ENCODE measurements around the gene ATP4B. TPM values are rescaled to one million over a fixed set of nuclear protein-coding genes. Genes with fewer than 3 reads are reported as not detected.

Gene ATP4B
- total and polyA plus RNA-seq, 11 donors: not detected

DNA sequence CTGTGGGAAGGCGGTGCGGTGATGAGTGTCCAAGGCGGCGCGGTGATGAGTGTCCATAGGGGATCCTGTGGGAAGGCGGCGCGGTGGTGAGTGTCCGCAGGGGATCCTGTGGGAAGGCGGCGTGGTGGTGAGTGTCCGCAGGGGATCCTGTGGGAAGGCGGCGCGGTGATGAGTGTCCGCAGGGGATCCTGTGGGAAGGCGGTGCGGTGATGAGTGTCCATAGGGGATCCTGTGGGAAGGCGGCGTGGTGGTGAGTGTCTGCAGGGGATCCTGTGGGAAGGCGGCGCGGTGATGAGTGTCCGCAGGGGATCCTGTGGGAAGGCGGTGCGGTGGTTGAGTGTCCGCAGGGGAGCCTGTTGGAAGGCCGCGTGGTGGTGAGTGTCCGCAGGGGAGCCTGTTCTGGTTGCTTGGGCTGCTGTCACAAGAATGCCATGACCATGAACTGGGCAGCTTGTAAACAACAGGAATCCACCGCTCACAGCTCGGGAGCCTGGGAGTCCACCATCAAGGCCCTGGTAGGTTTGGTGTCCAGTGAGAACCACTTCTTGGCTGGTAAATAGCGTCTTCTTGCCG is 52.0 kb downstream of the ATP4B start:
- intact Hi-C loops (cut with DNase I): no loop called here
- H3K4me1 ChIP-seq: peaks cover 0 to 7% (median 0%) of the 10 kb centered on the region in 12 donors
- H3K27me3 ChIP-seq: no peaks in the 10 kb centered on the region
- no peak overlapping the region for H3K27ac ChIP-seq
- no peak for ATAC-seq
- H3K9me3 ChIP-seq: no peaks in the 10 kb centered on the region
- no peak overlapping the region for H3K4me3 ChIP-seq
- H3K36me3 ChIP-seq: peaks cover 0 to 12% (median under 1%) of the 10 kb centered on the region in 9 donors
- TF ChIP-seq POLR2A (IDR thresholded peaks at IDR 0.05): no peak
- TF ChIP-seq, protein P1, sequence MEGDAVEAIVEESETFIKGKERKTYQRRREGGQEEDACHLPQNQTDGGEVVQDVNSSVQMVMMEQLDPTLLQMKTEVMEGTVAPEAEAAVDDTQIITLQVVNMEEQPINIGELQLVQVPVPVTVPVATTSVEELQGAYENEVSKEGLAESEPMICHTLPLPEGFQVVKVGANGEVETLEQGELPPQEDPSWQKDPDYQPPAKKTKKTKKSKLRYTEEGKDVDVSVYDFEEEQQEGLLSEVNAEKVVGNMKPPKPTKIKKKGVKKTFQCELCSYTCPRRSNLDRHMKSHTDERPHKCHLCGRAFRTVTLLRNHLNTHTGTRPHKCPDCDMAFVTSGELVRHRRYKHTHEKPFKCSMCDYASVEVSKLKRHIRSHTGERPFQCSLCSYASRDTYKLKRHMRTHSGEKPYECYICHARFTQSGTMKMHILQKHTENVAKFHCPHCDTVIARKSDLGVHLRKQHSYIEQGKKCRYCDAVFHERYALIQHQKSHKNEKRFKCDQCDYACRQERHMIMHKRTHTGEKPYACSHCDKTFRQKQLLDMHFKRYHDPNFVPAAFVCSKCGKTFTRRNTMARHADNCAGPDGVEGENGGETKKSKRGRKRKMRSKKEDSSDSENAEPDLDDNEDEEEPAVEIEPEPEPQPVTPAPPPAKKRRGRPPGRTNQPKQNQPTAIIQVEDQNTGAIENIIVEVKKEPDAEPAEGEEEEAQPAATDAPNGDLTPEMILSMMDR (IDR thresholded peaks at IDR 0.05): no peak
- 93 to 98% (median 96%) methylated on average over 32 to 34 of the region's 34 CpGs for WGBS, 4 donors
- DNase-seq: no peak

DNA sequence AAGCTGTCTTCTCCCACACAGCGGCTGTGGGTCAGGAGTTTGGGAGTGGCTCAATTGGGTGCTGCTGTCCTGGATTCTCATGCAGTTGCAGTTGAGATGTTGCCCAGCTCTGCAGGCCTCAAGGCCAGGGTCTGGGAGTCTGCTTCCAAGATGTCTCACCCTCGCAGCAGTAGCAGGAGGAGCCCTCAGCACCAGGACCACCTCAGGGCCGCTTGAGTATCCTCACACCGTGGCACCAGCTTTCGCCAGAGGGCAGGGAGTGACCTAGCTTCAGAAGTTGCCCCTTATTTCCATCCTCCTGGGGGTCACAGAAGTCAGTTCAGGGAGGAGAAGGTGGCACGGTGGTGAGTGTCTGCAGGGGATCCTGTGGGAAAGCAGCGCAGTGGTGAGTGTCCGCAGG is 52.5 kb downstream of the ATP4B start:
- Histone ChIP-seq H3K4me1 (peaks cover 0 to 7% (median 0%) of the 10 kb centered on the region in 12 donors), H3K4me3 (no peak overlapping the region), H3K9me3 (no peaks in the 10 kb centered on the region), H3K27me3 (no peaks in the 10 kb centered on the region), H3K27ac (no peak overlapping the region), H3K36me3 (peaks cover 0 to 12% (median 0%) of the 10 kb centered on the region in 9 donors)
- intact Hi-C loops (cut with DNase I): no loop called here
- DNase-seq (no peak), ATAC-seq (no peak)
- 95 to 99% (median 98%) methylated on average over 8 of the region's 8 CpGs for WGBS, 4 donors
- TF ChIP-seq POLR2A (IDR thresholded peaks at IDR 0.05): no peak
- TF ChIP-seq, protein P1 (IDR thresholded peaks at IDR 0.05): no peak

DNA sequence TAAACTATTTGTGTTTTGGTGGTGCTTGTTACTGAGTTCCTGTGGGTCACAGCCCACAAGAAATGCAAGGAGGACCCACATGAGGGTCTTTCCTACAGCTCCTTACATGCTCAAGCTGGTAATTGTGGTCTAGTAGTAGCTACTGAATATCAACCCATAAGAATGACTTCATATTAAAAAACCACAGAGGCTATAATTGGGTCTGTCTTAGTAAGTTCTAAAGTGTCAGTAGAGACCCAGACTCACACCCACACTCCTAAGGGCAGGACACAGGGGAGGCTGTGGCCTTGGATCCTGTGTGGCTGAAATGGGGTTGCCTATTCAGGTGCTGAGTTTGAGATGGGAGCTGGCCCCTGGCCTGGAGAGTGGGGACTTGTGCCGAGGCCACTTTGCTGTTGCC is 53.8 kb downstream of the ATP4B start:
- Histone ChIP-seq H3K36me3 (peaks cover 0 to 12% (median 0%) of the 10 kb centered on the region in 9 donors), H3K4me1 (peaks cover 0 to 7% (median 0%) of the 10 kb centered on the region in 12 donors), H3K9me3 (no peaks in the 10 kb centered on the region), H3K27ac (no peak overlapping the region), H3K4me3 (no peak overlapping the region), H3K27me3 (no peaks in the 10 kb centered on the region)
- DNase-seq (no peak), ATAC-seq (no peak)
- intact Hi-C loops (cut with DNase I): no loop called here
- TF ChIP-seq, protein P1 (IDR thresholded peaks at IDR 0.05): no peak
- TF ChIP-seq POLR2A (IDR thresholded peaks at IDR 0.05): no peak
- WGBS, 4 donors: 80 to 100% (median 88%) methylated on average over 1 of the region's 1 CpG; no CpG with 5 or more reads in 1 of the 4 donors

DNA sequence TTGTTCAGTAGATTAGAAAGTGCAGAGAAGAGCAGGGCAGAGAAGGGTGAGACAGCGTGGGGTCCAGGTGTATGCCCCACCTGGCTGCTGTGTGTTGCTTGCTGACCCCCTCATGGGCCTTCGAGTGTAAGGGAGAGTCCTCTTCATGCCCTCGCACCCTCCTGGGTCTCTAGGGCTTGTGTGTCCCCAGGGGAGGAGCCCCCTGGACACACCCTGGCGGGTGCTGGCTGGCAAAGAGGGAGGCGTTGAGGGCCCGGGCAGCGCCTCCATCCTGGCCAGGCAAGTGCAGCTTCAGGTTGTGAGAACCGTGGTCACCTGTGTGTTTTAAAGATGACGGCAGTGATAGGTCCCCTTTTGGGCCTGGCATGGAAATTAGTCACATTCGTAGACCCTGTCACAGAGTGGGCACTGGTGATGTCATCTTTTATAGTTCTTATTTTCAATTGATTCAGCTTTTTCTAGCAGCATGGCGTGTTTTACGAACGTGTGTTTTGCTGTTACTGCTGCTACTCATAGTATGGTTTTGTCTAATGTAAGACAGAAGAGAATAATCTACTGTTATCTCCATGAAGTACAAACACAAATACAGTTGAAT is 54.8 kb downstream of the ATP4B start:
- H3K4me3 ChIP-seq: no peak overlapping the region
- peak in 1 of 5 donors; percentile 5 for DNase-seq
- H3K4me1 ChIP-seq: peaks cover 0 to 7% (median 0%) of the 10 kb centered on the region in 12 donors
- no peaks in the 10 kb centered on the region for H3K27me3 ChIP-seq
- H3K27ac ChIP-seq: no peak overlapping the region
- peaks cover 0 to 17% (median 0%) of the 10 kb centered on the region in 9 donors for H3K36me3 ChIP-seq
- no peaks in the 10 kb centered on the region for H3K9me3 ChIP-seq
- TF ChIP-seq POLR2A (IDR thresholded peaks at IDR 0.05): no peak
- TF ChIP-seq, protein P1 (IDR thresholded peaks at IDR 0.05): no peak
- intact Hi-C loops (cut with DNase I): no loop called here
- no peak for ATAC-seq
- 90 to 95% (median 93%) methylated on average over 13 of the region's 13 CpGs for WGBS, 4 donors
